Stimulated activated CD8-positive, alpha-beta memory T cell treated with anti-CD3 and anti-CD28 coated beads, Interleukin-2, amount 100 ng/mL, for 1 hour (primary cell): ENCODE results near the gene TLR6.
"Not testable (repeated sequence)": the region's sequence is repeated elsewhere in the genome, so short reads cannot be mapped to it uniquely, and the experiment has no call there.

Experiments used
- DNase-seq, 2 donors: peaks; one replicate each; pipeline ENCODE4 v3.0.0-alpha.2; 2020; ENCODE audit warnings: low read depth in 2 of 2

Gene TLR6

DNA sequence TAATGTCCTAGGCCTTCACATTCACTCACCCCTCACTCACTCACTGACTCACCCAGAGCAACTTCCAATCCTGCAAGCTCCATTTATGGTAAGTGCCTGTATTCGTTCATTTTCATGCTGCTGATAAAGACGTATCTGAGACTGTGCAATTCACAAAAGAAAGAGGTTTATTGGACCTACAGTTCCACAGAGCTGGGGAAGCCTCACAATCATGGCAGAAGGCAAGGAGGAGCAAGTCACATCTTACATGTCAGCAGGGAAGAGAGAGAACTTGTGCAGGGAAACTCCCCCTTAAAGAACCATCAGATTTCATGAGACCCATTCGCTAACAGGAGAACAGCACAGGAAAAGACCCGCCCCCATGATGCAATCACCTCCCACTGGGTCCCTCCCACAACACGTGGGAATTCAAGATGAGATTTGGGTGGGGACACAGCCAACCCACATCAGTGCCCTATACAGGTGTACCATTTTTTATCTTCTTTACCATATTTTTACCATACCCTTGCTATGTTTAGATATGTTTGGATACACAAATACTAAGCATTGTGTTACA, 33.8 kb downstream of the TLR6 start:
- no peak for DNase-seq

DNA sequence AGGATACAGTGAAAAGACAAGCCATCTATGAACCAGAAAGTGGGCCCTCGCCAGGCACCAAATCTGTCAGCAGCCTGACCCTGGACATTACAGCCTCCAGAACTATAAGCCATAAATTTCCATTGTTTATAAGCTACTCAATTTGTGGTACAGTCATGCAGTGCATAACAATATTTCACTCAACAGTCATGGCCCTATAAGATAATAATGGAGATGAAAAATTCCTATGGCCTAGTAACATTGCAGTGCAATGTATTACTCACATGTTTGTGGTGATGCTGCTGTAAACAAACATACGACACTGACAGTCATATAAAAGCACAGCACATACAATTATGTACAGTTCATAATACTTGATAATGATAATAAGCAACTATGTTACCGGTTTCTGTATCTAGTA, 34.9 kb downstream of the TLR6 start:
- no peak for DNase-seq

GRCh38 chr4:38820329-38821061, 36.1 kb downstream of the TLR6 start:
- DNase-seq, result no peak

DNA sequence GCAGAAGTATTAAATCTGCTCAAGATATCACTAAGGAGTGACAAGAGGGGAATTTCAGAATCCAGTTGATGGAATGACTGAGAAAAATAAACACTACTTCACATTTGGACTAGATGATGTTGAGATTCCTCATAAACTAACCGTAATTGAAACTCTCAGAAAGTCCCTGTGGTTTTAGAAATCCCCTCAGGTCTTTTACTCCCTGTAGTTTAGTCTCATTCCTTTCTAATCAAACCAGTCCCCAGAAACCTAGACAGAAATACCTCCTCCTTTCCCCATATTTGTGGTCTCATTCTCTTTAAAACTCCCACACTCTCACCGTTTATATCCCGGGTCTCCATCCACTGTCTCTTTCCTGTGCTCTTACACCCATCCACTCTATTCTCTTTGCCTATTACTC, 37.0 kb downstream of the TLR6 start:
- DNase-seq, result no peak

- DNase-seq, result no peak
Measured at GRCh38 chr4:38818441-38818976, 38.1 kb downstream of the TLR6 start.

DNA sequence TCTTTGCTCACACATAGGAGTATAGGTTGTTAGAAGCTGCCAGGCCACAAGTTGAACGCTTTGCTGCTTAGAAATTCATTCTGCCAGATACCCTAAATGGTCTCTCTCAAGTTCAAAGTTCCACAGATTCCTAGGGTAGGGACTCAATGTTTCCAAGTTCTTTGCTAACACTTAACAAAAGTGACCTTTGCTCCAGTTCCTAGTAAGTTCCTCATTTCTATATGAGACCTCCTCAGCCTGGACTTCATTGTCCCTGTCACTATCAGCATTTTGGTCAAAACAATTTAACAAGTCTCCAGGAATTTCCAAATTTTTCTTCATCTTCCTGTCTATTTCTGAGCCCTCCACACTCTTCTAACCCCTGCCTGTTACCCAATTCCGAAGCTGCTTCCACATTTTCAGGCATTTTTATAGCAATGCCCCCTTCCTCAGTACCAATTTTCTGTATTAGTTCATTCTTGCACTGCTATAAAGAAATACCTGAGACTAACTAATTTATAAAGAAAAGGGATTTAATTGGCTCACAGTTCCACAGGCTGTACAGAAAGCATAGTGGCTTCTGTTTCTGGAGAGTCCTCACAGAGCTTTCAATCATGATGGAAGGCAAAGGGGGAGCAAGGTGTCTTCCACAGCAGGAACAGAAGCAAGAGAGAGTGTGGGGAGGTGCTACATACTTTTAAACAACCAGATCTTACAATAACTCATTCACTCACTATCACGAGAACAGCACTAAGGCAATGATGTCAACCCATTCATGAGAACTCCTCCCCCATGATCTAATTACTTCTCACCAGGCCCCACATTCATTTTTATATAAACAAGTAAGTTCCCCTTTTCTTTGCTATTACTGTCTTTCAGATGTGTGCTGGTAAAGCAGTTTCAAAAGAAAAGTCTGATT, 40.5 kb downstream of the TLR6 start:
- DNase-seq, result no peak

GRCh38 chr4:38814386-38814785, 42.2 kb downstream of the TLR6 start:
- no peak for DNase-seq

DNA sequence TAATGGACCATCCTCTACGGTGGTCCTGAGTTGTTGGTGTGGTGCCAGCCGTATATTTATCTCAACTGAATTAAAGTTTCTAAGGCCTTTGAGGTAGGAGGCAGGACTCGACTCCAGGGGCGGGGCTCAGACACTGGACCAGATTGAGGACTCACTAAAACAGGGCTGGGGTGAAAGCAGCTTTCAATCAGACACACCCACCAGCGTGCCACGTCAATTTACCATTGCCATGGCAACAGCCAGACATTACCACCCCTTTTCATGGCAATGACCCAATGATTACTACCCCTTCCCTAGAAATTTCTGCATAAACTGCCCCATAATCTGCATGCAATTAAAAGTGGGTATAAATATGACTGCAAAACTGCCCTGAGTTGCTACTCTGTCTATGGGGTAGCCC, 45.3 kb downstream of the TLR6 start:
- no peak for DNase-seq

DNA sequence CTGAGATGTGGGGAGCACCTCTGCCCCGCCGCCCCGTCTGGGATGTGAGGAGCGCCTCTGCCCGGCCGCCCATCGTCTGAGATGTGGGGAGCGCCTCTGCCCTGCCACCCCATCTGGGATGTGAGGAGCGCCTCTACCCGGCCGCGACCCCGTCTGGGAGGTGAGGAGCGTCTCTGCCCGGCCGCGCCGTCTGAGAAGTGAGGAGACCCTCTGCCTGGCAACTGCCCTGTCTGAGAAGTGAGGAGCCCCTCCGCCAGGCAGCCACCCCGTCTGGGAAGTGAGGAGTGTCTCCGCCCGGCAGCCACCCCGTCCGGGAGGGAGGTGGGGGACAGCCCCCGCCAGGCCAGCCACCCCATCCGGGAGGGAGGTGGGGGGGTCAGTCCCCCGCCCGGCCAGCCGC, 49.2 kb downstream of the TLR6 start:
- not testable (repeated sequence) for DNase-seq

DNA sequence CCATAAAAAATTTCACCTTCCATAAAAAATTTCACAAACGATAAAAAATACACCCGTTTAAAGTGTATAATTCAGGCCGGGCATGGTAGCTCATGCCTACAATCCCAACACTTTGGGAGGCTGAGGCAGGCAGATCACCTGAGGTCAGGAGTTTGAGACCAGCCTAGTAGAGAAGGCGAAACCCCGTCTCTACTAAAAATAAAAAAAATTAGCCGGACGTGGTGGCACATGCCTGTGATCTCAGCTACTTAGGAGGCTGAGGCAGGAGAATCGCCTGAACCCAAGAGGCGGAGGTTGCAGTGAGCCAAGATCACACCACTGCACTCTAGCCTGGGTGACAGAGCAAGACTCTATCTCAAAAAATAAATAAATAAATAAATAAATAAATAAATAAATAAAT, 50.4 kb downstream of the TLR6 start:
- not testable (repeated sequence) for DNase-seq

GRCh38 chr4:38805530-38806145, 51.0 kb downstream of the TLR6 start:
- no peak for DNase-seq

DNA sequence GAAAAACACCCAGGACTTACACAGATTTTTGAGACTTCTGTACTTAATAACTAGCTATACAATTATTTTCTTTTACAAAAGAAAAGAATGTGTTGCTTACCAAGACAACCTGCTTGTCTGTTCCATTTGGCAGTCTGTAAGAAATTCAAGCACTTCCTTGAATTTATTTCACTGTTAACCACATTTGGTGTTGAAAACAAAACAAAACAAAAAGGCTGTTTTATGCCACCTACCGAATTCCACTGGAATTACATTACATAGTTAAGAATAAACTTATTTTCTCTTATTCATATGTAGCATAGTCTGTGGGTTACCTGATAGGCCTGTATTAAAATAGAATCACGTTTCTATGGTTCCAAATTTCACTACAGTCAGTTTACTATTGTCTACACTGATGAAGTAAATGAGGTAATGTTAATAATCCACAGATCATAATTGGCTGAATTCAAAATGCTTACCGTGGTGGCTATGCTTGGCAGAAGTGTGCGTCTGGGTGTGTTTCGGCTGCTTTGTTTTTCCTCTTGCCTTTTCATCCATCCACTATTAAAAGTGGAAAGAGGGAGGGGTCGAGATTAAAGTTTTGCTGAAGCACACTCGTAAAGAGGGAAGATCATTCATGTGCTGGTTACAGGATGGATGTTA, 51.8 kb downstream of the TLR6 start, which contains the start of gene TLR1:
TSS of gene TLR1 (minus strand) at position 138 of the 642 bp plus-strand sequence. CDS start 5,960 bp downstream, outside the sequence.
- no peak for DNase-seq

DNA sequence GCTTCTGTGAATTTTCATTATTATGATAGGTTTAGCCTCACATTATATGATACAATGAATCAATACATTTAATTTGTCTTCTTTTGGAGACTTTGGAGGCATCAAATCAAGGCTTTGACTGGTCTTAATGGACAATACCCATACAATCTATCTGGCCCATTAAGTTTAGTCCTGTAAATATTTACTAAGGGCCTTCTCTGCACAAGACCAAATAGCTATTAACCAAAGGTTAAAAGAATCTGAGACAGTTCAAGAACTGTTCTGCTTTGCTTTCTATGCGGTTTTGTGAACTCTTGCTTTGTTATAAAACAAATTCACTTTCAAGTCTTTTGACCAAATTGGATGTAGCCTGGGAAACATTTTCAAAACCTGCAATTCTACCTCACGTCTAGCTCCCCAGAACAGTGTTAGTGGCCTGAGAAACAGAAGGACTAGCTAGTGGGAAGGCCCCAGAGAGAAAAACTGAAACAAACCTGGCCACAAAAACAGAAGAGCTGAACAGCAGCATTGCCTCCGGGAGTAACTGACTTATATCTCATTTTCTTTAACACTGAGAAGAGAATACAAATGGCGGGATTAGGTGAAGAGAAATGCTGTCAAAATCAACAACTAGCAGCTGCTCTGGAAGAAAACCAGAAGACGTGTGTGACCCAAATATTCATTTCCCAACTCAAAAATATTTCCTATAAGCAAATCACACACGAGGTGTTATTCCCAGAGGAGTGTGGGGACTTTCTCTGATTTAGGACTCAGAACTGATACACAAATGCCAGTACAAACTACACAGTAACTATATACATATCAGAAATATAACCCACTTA, 52.6 kb downstream of the TLR6 start:
- no peak for DNase-seq

DNA sequence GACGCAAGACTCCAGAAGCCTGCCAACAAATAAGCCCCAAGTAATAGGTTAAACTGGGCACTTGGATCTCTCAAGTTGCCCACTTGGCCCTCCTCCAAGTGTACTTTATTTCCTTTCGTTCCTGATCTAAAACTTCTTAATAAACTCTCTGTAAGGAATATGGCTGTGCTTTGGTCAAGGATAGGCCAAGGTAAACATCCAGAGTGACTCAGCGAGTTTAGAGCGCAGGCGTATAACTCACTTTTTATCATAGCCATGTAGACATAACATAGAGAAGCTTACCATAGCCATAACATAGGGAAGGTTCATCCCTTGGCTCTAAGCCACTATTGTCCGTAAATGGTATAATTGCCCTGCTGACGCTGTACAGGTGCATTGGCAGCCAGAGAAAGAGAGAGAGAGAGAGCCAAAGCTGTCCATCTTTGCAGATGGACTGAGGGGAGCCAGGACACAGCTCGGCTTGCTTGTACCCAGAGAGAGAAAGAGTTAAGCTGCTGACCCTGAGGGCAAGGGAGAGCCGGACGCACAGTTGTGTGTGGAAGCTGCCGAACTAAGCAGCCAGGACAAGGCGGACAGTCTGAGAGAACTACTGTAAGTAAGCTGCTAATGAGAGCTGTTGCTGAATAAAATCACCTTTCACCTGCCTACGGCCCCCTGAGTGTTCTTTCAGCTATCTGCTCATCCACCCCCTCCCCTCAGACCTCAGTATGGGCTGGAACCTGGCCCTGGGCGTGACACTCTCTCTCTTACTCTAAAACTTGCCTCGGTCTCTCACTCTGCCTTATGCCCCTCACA, 53.9 kb downstream of the TLR6 start:
- no peak for DNase-seq

GRCh38 chr4:38800961-38801450, 55.6 kb downstream of the TLR6 start:
- DNase-seq, result no peak

GRCh38 chr4:38800366-38800765, 56.3 kb downstream of the TLR6 start:
- DNase-seq, result no peak

DNA sequence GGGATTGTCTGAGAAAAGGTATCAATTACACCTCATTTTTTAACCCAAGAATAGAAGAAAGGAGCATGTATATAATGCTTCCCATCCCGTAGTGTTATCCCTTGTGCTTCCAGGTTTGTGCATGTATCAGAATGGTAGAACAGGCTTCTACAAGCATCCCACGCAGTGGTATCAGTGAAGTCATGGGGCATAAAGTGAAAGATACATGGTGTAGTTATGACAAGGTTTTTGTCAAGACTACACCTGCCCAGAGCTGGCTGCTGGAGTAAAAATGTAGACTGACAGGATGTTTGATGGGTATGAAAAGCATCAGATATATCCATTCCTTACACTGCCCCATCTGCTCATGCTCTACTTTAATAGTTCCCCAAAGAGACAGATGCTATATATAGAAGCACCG, 61.5 kb downstream of the TLR6 start:
- DNase-seq, result no peak

DNA sequence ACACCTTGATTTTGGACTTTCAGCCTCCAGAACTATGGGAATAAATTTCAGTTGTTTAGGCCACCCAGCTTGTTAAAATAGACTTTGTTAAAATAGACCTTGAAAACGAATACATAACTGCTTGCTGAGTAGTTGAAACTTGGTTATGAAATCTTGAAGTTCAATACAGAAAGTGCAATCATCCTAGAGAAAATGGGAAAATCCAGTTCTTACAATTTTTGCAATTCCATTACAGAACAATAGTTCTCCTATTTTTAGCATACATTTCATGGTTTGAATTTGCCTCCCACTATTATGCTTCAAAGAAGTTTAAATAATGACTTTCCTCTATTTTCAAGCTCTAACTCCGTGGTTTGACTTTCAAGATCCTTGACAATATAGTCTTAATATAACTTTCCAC, 62.6 kb downstream of the TLR6 start:
- DNase-seq, result no peak

- DNase-seq, result no peak
Measured at GRCh38 chr4:38791010-38791409, 65.6 kb downstream of the TLR6 start.

- no peak for DNase-seq
Measured at GRCh38 chr4:38788317-38788716, 68.3 kb downstream of the TLR6 start.
